HepG2 (cell line): ENCODE data around the gene PAIP1. TPM values are rescaled to one million over a fixed set of nuclear protein-coding genes. Genes with fewer than 3 reads are reported as not detected.

Experiments
- ATAC-seq: fragments of 200-7000 bp; cut with Tn5 transposase; 3 replicates; pipeline ENCODE4 v1.9.1; 2020; ENCODE audit warnings: mild to moderate bottlenecking, moderate library complexity
- BruUV-seq: library from RNA; stranded (reverse); fragments of 400-500 nt; replicated peaks from 2 replicates; lab custom pipeline; 2021; lab: Mats Ljungman, UMichigan
- CTCF ChIA-PET: fragments of 300-600 bp; formaldehyde crosslinking; extraction: SDS; loops from one replicate; lab custom pipeline; 2021; ENCODE audit warnings: low total read pairs, inconsistent platforms, low intra/inter-chr PET ratio; lab: Yijun Ruan, JAX
- POLR2A ChIA-PET: fragments of 350-600 bp; sonication (Branson Sonifier 250); formaldehyde crosslinking; loops from one replicate; lab custom pipeline; 2020; ENCODE audit warnings: antibody characterized with exemption, inconsistent platforms; lab: Yijun Ruan, JAX
- DNase-seq: peaks from one replicate; pipeline ENCODE4 v3.0.0-alpha.2; 2015; ENCODE audit warnings: low spot score
- FAIRE-seq: peaks from 3 replicates; lab custom pipeline; 2011; peaks lifted over from hg19 to GRCh38; lab: Jason Lieb, UNC
- H2AFZ ChIP-seq: one replicate; pipeline ENCODE4 v1.6.1; 2011; ENCODE audit warnings: low read length, inconsistent platforms
- H3K27ac ChIP-seq: fragments of 300-600 bp; 3 replicates; pipeline ENCODE4 v1.8.0; 2011; ENCODE audit warnings: mixed run types, mild to moderate bottlenecking, mixed read lengths, low read length, inconsistent platforms; ENCODE audit not compliant: insufficient read depth; ENCODE audit errors: extremely low read length
- H3K27me3 ChIP-seq, 2 experiments: fragments of 200-600 bp in 1 of 2; 2 replicates in 1 of 2; 3 replicates in 1 of 2; pipeline versions ENCODE4 v1.6.0 to v1.8.0; 2011; ENCODE audit warnings: low read length in 2 of 2, mild to moderate bottlenecking in 2 of 2, moderate library complexity in 2 of 2, inconsistent platforms in 1 of 2; ENCODE audit not compliant: insufficient read depth in 2 of 2, control insufficient read depth in 1 of 2
- H3K36me3 ChIP-seq, 2 experiments: fragments of 200-600 bp in 1 of 2; replicated peaks in 1 of 2; 2 replicates in 1 of 2; 3 replicates in 1 of 2; pipeline versions ENCODE4 v1.5.1 to v1.8.0; 2011; ENCODE audit warnings: low read length in 2 of 2, inconsistent platforms in 1 of 2; ENCODE audit not compliant: insufficient read depth in 2 of 2, control insufficient read depth in 1 of 2
- H3K4me1 ChIP-seq: 2 replicates; pipeline ENCODE4 v1.5.1; 2012; ENCODE audit warnings: low read length, inconsistent platforms; ENCODE audit not compliant: insufficient read depth
- H3K4me2 ChIP-seq: 2 replicates; pipeline ENCODE4 v1.6.0; 2011; ENCODE audit warnings: low read depth, low read length, inconsistent platforms
- H3K4me3 ChIP-seq, 3 experiments: fragments of 200-600 bp in 1 of 3; sonication (generic), shearing (Covaris generic) in 1 of 3; replicated peaks in 1 of 3; 2 replicates each; pipeline ENCODE4 v1.5.1; 2011 to 2016; ENCODE audit warnings: low read length in 3 of 3, inconsistent platforms in 2 of 3, low read depth in 2 of 3, mild to moderate bottlenecking in 2 of 3, control low read depth in 1 of 3, mixed read lengths in 1 of 3; ENCODE audit not compliant: insufficient read depth in 1 of 3
- H3K79me2 ChIP-seq: one replicate; pipeline ENCODE4 v1.6.1; 2011; ENCODE audit warnings: low read length, inconsistent platforms; ENCODE audit not compliant: insufficient read depth
- H3K9ac ChIP-seq: 2 replicates; pipeline ENCODE4 v1.6.0; 2011; ENCODE audit warnings: mild to moderate bottlenecking, low read depth, low read length, inconsistent platforms; ENCODE audit not compliant: insufficient read depth
- H3K9me3 ChIP-seq: 2 replicates; pipeline ENCODE4 v1.5.1; 2012; ENCODE audit warnings: mild to moderate bottlenecking, low read length
- H4K20me1 ChIP-seq: 2 replicates; pipeline ENCODE4 v1.6.0; 2011; ENCODE audit warnings: inconsistent platforms, mild to moderate bottlenecking, low read length, moderate library complexity; ENCODE audit not compliant: insufficient read depth
- CBFB ChIP-seq: sonication (generic); formaldehyde crosslinking; IDR thresholded peaks from 2 replicates; pipeline ENCODE4 v1.4.0; 2020; ENCODE audit warnings: missing genetic modification reagents
- HIC2 ChIP-seq: sonication (generic); formaldehyde crosslinking; IDR thresholded peaks from 2 replicates; pipeline ENCODE4 v1.9.0; 2022; ENCODE audit warnings: low read depth, missing genetic modification reagents
- HOXA7 ChIP-seq: sonication (generic); formaldehyde crosslinking; IDR thresholded peaks from 2 replicates; pipeline ENCODE4 v1.8.1; 2022; ENCODE audit warnings: mild to moderate bottlenecking, missing genetic modification reagents, moderate library complexity
- MXD3 ChIP-seq: IDR thresholded peaks from 2 replicates; pipeline ENCODE4 v1.6.1; 2016; ENCODE audit warnings: mild to moderate bottlenecking, missing biosample characterization, missing genetic modification reagents
- NFYB ChIP-seq: sonication (generic); formaldehyde crosslinking; IDR thresholded peaks from 2 replicates; pipeline ENCODE4 v1.4.0; 2020; ENCODE audit warnings: missing genetic modification reagents
- NRL ChIP-seq: sonication (generic); formaldehyde crosslinking; IDR thresholded peaks from 2 replicates; pipeline ENCODE4 v1.5.0; 2020; ENCODE audit warnings: missing genetic modification reagents, mild to moderate bottlenecking, moderate library complexity, borderline replicate concordance
- THYN1 ChIP-seq: sonication (generic); formaldehyde crosslinking; IDR thresholded peaks from 2 replicates; pipeline ENCODE4 v1.8.1; 2023; ENCODE audit warnings: low read depth, mild to moderate bottlenecking, moderate library complexity, missing genetic modification reagents, borderline replicate concordance
- ZNF775 ChIP-seq: sonication (generic); formaldehyde crosslinking; IDR thresholded peaks from 2 replicates; pipeline ENCODE4 v1.4.0; 2020; ENCODE audit warnings: missing genetic modification reagents, mild to moderate bottlenecking, moderate library complexity, borderline replicate concordance
- ZNF841 ChIP-seq: sonication (generic); formaldehyde crosslinking; IDR thresholded peaks from 2 replicates; pipeline ENCODE4 v1.8.1; 2023; ENCODE audit warnings: missing genetic modification reagents, borderline replicate concordance
- WGBS: methylation state at CpG from one replicate; pipeline ENCODE4 v1.1.6; 2017; ENCODE audit warnings: low lambda C conversion rate; 5-methylcytosine and 5-hydroxymethylcytosine counted together
- in situ Hi-C: cut with HindIII; loops from 2 replicates; pipeline ENCODE4 v1.10.0; 2017; ENCODE audit warnings: low pct_unique_long_range_greater_than_20kb; ENCODE audit not compliant: extremely low pct_ligation_motif_present
- intact Hi-C: fragments of 100-400 bp; cut with micrococcal nuclease; formaldehyde crosslinking; loops from one replicate; pipeline ENCODE4 v1.10.0; 2022; ENCODE audit not compliant: unreplicated experiment
- polyA plus RNA-seq, 8 experiments: library from polyadenylated mRNA; depleted of rRNA in 3 of 8; stranded (reverse) in 7 of 8; unstranded in 1 of 8; fragments of >200 nt; fragmentation: Illumina TruSeq in 4 of 8; extraction: Trizol in 4 of 8; gene quantifications; 2 replicates each; pipeline versions ENCODE4 v1.2.1 to v1.2.3, GENCODE V29; 2011 to 2016; ENCODE audit warnings: low read depth in 4 of 8, missing spikeins in 1 of 8, mixed read lengths in 1 of 8; ENCODE audit not compliant: insufficient read depth in 1 of 8
- total RNA-seq, 5 experiments: library from RNA; depleted of rRNA; stranded (reverse); fragments of >200 nt; fragmentation: Illumina TruSeq; extraction: Trizol; gene quantifications; 2 replicates each; pipeline ENCODE4 v1.2.3, GENCODE V29; 2016; ENCODE audit warnings: low read depth in 1 of 5

PAIP1 gene
- total and polyA plus RNA-seq, 2 of the 13 experiments (the other 11 are each of a cell fraction or from before 2014, with no cell fraction given): 96.6 to 116 TPM

- Histone ChIP-seq H3K9me3 (no peaks in the 10 kb centered on the region), H3K79me2 (no peaks in the 10 kb centered on the region), H2AFZ (no peak overlapping the region), H3K27me3 (no peaks in the 10 kb centered on the region), H3K4me1 (peaks cover 6% of the 10 kb centered on the region), H3K4me3 (no peak overlapping the region), H3K9ac (no peak overlapping the region), H3K4me2 (no peak overlapping the region), H3K36me3 (peaks cover 0 to 10% of the 10 kb centered on the region in 2 experiments; a peak in 2 of 5 replicates), H3K27ac (no peak overlapping the region), H4K20me1 (no peaks in the 10 kb centered on the region)
- DNase-seq (no peak), FAIRE-seq (no peak), ATAC-seq (peak; percentile 61)
- TSS peak; percentile 24 for BruUV-seq
- ChIA-PET POLR2A (interaction anchor here (1.2 to 2.1 kb wide), 2 partner anchors 9 to 10 kb away, joined by 3 to 15 read pairs; partner anchors contain the start of gene C5orf34), CTCF (no interaction called here)
- WGBS: 72% methylated on average over 2 of the region's 2 CpGs
- in situ Hi-C loops: no loop called here
- intact Hi-C loops: no loop called here
- no peak for TF ChIP-seq ZNF841 (CRISPR knock-in tag)
- no peak for TF ChIP-seq NFYB (CRISPR knock-in tag)
- TF ChIP-seq CBFB (CRISPR knock-in tag): no peak
- no peak for TF ChIP-seq THYN1
- TF ChIP-seq HIC2 (CRISPR knock-in tag): no peak
- no peak for TF ChIP-seq ZNF775
- no peak for TF ChIP-seq HOXA7 (CRISPR knock-in tag)
- TF ChIP-seq NRL: no peak
- TF ChIP-seq MXD3 (CRISPR knock-in tag): no peak
- TF ChIP-seq, all 625 proteins: peak for 0
Measured at GRCh38 chr5:43523662-43524072, 33.2 kb downstream of the PAIP1 start.
